ENCODE data around the gene VPS51. TPM values are rescaled to one million over a fixed set of nuclear protein-coding genes. Genes with fewer than 3 reads are reported as not detected.

Gene VPS51
- total RNA-seq, 1 experiment from 2014 or later, result 123 TPM

DNA sequence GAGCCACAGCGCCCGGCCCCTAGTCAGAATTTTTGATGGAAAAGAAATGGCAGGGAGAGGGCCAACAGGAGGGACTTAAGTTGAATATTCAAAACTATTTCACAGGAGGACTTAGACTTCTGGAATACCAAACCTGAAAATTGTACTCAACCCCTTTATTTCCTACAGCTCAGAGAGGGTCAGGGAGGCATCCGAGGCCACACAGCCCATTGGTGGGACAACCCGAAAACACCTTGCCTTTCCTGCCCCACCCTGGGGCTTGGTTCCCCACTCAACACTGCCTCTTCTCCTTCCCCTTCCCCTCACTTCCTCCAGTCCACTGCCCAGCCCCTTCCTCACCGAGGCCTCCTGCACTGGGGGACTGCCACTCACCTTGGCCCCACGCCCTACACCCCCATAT, 39.0 kb upstream of the VPS51 start:
- peaks cover 2% of the 10 kb centered on the region for H3K4me1 Mint-ChIP-seq
- no peak overlapping the region for H3K4me3 Mint-ChIP-seq
- no peak for TF ChIP-seq GRHL2 (CRISPR knock-in tag; IDR thresholded peaks at IDR 0.05; ENCODE audit: insufficient replicate concordance, severe bottlenecking)
- no peak for TF ChIP-seq ZNF138 (CRISPR knock-in tag; conservative IDR thresholded peaks at IDR 0.05)
- H3K27me3 Mint-ChIP-seq (ENCODE audit: low read depth), result no peaks in the 10 kb centered on the region; the same call in 1 of the 2 replicates
- ChIA-PET CTCF (interaction anchor here (0.7 kb wide), 2 partner anchors 9 to 43 kb away, joined by 3 read pairs; partner anchors contain the start of gene ARL2), POLR2A (interaction anchor here (0.5 to 0.7 kb wide), 2 partner anchors 54 to 196 kb away, joined by 3 read pairs; no protein-coding TSS in a partner anchor)
- ATAC-seq (no peak), DNase-seq (ENCODE audit: low spot score) (no peak)
- no peak overlapping the region for H3K27ac Mint-ChIP-seq
- H3K9me3 Mint-ChIP-seq, result no peaks in the 10 kb centered on the region
- no peaks in the 10 kb centered on the region for H3K36me3 Mint-ChIP-seq

DNA sequence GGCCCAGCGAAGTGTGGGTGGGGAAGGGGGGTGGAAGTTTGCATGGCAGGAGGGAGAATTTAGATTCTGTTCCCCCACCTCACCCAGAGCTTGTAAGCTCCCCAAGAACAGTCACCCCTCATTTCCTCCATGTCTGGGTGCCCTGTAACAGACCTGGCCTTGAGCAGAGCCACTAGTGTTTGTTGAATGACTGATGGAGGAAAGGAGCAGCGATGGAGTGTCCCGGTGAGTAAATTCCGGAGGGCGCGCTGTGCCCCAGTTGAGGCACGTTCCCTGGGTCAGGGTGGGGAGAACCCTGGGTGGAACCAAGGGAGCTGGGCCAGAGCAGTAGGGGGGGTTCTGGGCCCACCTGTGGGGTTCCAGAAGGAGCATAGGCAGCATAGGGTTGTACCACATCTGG, 38.5 kb upstream of the VPS51 start:
- H3K4me3 Mint-ChIP-seq, result no peak overlapping the region
- CTCF ChIA-PET, result interaction anchor here (0.7 kb wide), 1 partner anchor 43 kb away, joined by 3 read pairs; the partner anchor contains the start of gene ARL2
- TF ChIP-seq PRRX2 (CRISPR knock-in tag; IDR thresholded peaks at IDR 0.05), result no peak
- no peak for TF ChIP-seq MYBL2 (CRISPR knock-in tag; IDR thresholded peaks at IDR 0.05)
- ATAC-seq (no peak), DNase-seq (ENCODE audit: low spot score) (no peak)
- no peaks in the 10 kb centered on the region for H3K36me3 Mint-ChIP-seq
- no peaks in the 10 kb centered on the region for H3K9me3 Mint-ChIP-seq
- POLR2A ChIA-PET, result no interaction called here
- H3K27ac Mint-ChIP-seq, result no peak overlapping the region
- H3K4me1 Mint-ChIP-seq, result peaks cover 2% of the 10 kb centered on the region
- no peaks in the 10 kb centered on the region; the same call in 1 of the 2 replicates for H3K27me3 Mint-ChIP-seq (ENCODE audit: low read depth)

DNA sequence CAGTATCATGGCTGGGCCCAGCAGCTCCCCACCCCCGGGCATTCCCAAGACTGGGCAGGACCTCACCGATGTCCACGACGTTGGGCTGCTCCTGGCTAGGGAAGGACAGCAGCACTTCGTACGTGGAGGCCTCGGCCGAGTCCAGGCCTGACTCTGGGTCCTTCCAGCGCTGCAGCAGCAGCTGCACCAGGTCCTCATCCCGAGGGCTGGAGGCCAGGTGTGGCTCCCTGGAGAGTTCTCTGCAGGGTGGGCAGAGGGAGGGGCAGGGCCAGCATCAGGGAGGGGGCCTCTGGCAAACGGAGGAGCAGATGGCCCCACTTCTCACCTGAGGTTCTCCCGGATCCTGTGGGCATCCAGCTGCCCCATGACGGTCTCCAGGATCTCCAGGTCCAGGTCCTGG, 38.0 kb upstream of the VPS51 start:
- TF ChIP-seq ZNF219 (CRISPR knock-in tag; IDR thresholded peaks at IDR 0.05; ENCODE audit: borderline replicate concordance) (no peak), MYBL2 (CRISPR knock-in tag; IDR thresholded peaks at IDR 0.05) (no peak), CDX4 (CRISPR knock-in tag; IDR thresholded peaks at IDR 0.05; ENCODE audit: borderline replicate concordance) (no peak), TEAD4 (CRISPR knock-in tag; IDR thresholded peaks at IDR 0.05) (no peak), ZNF121 (CRISPR knock-in tag; IDR thresholded peaks at IDR 0.05) (no peak), ZNF138 (CRISPR knock-in tag; conservative IDR thresholded peaks at IDR 0.05) (no peak), ZNF317 (CRISPR knock-in tag; IDR thresholded peaks at IDR 0.05; ENCODE audit: borderline replicate concordance, low read depth) (no peak)
- TF ChIP-seq, protein P1, sequence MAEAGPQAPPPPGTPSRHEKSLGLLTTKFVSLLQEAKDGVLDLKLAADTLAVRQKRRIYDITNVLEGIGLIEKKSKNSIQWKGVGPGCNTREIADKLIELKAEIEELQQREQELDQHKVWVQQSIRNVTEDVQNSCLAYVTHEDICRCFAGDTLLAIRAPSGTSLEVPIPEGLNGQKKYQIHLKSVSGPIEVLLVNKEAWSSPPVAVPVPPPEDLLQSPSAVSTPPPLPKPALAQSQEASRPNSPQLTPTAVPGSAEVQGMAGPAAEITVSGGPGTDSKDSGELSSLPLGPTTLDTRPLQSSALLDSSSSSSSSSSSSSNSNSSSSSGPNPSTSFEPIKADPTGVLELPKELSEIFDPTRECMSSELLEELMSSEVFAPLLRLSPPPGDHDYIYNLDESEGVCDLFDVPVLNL (CRISPR knock-in tag; IDR thresholded peaks at IDR 0.05; ENCODE audit: borderline replicate concordance, low read depth), result no peak
- TF ChIP-seq, protein P2, sequence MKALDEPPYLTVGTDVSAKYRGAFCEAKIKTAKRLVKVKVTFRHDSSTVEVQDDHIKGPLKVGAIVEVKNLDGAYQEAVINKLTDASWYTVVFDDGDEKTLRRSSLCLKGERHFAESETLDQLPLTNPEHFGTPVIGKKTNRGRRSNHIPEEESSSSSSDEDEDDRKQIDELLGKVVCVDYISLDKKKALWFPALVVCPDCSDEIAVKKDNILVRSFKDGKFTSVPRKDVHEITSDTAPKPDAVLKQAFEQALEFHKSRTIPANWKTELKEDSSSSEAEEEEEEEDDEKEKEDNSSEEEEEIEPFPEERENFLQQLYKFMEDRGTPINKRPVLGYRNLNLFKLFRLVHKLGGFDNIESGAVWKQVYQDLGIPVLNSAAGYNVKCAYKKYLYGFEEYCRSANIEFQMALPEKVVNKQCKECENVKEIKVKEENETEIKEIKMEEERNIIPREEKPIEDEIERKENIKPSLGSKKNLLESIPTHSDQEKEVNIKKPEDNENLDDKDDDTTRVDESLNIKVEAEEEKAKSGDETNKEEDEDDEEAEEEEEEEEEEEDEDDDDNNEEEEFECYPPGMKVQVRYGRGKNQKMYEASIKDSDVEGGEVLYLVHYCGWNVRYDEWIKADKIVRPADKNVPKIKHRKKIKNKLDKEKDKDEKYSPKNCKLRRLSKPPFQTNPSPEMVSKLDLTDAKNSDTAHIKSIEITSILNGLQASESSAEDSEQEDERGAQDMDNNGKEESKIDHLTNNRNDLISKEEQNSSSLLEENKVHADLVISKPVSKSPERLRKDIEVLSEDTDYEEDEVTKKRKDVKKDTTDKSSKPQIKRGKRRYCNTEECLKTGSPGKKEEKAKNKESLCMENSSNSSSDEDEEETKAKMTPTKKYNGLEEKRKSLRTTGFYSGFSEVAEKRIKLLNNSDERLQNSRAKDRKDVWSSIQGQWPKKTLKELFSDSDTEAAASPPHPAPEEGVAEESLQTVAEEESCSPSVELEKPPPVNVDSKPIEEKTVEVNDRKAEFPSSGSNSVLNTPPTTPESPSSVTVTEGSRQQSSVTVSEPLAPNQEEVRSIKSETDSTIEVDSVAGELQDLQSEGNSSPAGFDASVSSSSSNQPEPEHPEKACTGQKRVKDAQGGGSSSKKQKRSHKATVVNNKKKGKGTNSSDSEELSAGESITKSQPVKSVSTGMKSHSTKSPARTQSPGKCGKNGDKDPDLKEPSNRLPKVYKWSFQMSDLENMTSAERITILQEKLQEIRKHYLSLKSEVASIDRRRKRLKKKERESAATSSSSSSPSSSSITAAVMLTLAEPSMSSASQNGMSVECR (CRISPR knock-in tag; IDR thresholded peaks at IDR 0.05; ENCODE audit: borderline replicate concordance), result no peak
- ATAC-seq, result no peak
- Mint-ChIP-seq H3K9me3 (no peaks in the 10 kb centered on the region), H3K4me1 (peaks cover 2% of the 10 kb centered on the region), H3K36me3 (no peaks in the 10 kb centered on the region), H3K4me3 (no peak overlapping the region), H3K27me3 (ENCODE audit: low read depth) (no peaks in the 10 kb centered on the region; the same call in 1 of the 2 replicates), H3K27ac (no peak overlapping the region)
- DNase-seq (ENCODE audit: low spot score), result no peak
- CTCF ChIA-PET, result interaction anchor here (0.5 to 1.0 kb wide), 2 partner anchors 54 to 79 kb away, joined by 3 read pairs; no protein-coding TSS in a partner anchor
- POLR2A ChIA-PET, result no interaction called here
